HG02885 (cell line): ENCODE data around the gene EIF2B2.
A peak's percentile ranks its signal among the peaks of the same experiment; 100 is the strongest.

Experiments
- ATAC-seq: cut with Tn5 transposase; IDR thresholded peaks from one replicate; pipeline ENCODE4 v1.9.1; 2021; ENCODE audit warnings: mild to moderate bottlenecking; ENCODE audit not compliant: unreplicated experiment, poor library complexity

EIF2B2 gene

GRCh38 chr14:75002392-75003249, at the start of gene EIF2B2:
EIF2B2 (plus strand) TSS chr14:75002921; CDS start chr14:75002991, 70 bp downstream.
- peak; percentile 97 for ATAC-seq

DNA sequence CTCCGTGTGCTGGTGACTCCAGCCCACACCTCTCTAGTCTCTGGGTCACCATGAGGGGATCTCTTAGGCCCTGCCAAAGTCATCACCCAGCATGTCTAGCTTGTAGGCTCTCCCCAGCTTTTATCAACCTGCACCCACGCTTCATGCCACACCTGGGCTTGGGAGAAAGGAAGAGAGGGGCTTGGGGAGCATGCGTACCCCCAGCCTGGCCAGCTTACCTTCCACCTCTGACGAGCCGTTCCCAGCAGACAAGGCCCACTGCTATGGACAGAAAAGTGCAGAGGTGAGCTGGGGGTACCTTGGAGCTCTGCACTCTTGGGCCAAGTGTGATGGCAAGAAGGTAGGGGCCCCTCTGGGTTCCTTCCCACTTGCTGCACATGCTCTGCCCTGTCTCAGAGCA, 49.0 kb upstream of the EIF2B2 start:
- ATAC-seq, result no peak

GRCh38 chr14:74954232-74954946, 48.3 kb upstream of the EIF2B2 start:
- ATAC-seq, result no peak

DNA sequence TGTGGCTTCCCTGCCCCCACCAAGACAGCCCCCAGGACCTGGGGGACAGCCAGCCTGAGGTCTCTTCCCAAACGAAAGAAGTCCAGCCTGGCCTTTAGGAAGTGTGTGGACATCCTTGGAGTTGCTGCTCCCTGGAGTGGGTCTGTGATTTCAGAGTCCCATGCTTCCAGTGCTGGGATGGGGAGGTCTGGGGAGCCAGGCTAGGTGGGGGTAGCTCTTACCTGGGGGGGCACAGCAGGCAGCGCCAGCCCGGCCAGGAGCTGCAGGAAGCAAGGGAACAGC, 47.8 kb upstream of the EIF2B2 start:
- no peak for ATAC-seq

DNA sequence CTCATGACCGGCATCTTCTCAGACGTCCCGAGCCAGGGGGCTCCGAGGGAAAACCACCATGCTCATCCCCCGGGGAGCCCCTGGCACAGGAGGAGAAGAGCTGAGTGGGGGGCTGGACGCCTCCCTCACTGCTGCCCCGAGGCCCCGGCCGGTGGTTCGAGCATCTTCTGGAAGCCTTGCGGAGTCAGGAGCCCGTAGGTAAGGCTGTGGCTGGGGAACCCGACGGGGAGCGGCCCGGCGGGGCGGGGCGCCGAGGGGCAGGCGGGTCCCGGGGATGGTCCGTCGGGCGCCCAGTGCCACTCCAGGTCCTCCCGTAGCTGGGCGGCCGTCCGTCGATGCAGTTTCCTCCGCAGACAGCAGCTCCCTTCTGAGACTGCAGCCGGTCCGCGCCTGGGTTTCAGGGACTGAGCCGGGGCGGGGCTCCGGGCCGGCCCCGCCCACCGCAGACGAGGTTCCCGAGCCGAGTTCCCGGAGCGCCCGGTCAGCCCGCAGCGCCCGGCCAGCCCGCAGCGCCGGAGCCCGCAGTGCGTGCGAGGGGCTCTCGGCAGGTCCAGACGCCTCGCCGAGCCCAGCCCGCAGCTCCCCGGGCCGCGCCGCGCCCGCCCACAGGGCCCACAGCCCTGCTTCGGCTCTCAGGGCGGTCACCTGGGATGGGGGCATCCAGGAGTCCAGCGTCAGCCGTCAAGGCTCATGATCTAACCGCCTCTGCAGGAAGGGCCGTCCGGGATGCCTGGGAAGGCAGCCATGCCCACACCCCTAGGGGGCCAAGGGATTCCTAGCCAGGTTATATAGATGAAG, 47.3 kb upstream of the EIF2B2 start, which contains the start of gene PGF:
TSS of gene PGF (minus strand) at position 369 of the 798 bp plus-strand sequence. CDS start at position 14, 355 bp downstream.
- ATAC-seq, result peak; percentile 59

GRCh38 chr14:74956027-74956279, 46.8 kb upstream of the EIF2B2 start:
- ATAC-seq, result no peak

DNA sequence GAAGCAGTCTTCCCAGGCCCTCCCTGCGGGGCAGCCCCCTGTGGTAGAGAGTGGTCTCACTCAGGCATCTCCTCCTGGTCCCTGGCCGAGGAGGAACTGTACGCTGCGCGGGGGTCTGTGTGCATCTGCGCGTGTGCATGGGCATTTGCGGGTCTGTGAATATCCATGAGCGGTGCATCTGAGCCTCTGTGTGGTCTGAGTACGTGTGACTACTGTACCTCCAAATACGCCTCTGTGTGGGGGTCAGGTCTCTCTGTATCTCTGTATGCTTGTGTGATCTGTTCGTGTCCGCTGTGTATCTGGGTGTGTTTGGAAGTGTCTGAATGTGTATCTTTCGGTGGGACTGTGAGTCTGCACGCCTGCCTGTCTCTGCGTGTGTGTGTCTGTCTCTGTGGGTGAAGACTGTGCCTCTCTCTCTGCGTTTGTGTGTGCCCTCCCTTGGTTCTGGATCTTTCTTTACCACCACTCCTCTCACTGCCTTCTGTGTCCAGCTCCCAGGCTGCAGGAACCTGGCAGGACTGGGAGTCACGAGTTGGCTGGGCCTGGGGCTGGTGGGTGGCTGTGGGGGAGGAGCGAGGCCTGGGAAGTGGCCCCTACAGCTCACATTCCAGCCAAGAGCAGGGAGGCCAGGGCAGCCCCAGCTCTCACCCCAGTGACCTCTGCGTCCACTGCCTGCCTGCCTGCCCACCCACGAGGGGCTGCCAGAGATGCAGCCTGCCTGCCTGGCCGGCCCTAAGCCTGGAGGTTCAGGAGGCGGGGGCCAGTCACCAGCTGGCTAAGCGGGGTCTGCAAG, 46.2 kb upstream of the EIF2B2 start:
- ATAC-seq, result no peak

DNA sequence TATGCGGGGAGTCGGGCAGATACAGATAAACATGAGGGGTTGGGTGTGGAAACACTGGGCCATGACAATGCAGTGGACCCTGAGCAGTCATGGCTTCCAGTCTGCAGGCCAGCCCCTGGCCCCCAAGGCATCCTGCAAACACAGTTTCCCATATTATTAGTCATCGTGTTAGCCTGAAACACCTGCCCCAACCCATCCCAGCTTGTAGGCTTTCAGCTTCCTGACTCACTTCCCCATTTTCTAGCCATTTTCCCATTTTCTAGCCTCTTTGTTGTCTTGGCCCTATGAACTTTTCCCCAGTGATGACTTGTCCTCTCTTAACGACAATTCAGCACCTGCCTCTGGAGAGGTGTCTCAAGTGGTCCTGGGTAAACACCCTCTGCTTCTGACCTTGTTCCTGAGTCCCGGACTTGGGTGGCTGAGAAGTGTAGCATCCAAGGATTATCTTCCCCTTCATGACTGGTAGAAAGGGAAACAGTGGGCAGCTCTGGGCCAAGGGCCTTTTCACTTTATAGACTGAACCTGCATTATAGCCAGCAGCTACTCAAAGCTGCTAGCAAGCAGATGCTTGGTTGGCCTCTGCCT, 43.0 kb upstream of the EIF2B2 start:
- ATAC-seq, result no peak

DNA sequence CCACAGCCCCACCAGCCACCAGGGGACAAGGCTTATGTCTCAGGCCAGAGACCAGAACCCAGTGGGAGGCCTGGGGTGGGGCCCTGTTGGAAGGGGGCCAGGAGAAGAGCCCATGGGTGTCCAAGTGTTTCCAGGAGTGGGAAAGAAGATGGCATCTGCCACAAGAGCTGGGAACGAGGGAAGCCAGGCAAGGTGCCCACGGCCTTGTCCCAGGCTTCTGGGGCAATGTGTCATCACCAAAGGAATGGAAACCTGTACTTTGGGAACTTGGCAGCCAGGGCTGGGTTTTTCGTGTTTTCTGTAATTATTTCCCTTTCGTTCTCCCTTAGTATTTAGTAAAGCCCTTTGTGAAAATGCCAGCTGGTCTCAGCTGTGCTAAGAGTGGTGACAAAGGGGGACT, 42.0 kb upstream of the EIF2B2 start:
- ATAC-seq, result no peak

- no peak for ATAC-seq
These were observed 41.3 kb upstream of the EIF2B2 start for GRCh38 chr14:74961238-74961911.

DNA sequence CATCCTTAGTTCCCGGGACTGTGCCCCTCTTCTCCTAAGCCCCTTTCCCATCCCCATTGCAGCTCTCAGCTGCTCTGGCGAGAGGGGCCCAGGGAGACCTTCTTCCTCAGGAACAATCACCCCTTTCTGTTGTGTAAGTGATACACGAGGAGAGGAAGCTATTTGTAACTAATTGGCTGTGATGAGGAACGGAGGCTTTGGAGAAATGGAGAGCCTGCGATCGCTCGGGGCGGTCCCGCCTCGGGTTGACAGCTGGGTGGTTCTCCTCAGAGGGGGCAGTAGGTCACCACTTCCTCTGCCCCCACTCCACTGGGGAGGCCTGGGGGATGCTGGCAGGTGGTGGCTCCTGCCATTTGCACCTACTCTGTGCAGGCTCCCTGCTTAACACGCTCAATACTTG, 40.7 kb upstream of the EIF2B2 start:
- no peak for ATAC-seq

- ATAC-seq, result no peak
These were observed 40.2 kb upstream of the EIF2B2 start for GRCh38 chr14:74962493-74962892.

- no peak for ATAC-seq
These were observed 39.5 kb upstream of the EIF2B2 start for GRCh38 chr14:74963178-74963704.

GRCh38 chr14:74963705-74964271, 38.9 kb upstream of the EIF2B2 start:
- ATAC-seq, result no peak

DNA sequence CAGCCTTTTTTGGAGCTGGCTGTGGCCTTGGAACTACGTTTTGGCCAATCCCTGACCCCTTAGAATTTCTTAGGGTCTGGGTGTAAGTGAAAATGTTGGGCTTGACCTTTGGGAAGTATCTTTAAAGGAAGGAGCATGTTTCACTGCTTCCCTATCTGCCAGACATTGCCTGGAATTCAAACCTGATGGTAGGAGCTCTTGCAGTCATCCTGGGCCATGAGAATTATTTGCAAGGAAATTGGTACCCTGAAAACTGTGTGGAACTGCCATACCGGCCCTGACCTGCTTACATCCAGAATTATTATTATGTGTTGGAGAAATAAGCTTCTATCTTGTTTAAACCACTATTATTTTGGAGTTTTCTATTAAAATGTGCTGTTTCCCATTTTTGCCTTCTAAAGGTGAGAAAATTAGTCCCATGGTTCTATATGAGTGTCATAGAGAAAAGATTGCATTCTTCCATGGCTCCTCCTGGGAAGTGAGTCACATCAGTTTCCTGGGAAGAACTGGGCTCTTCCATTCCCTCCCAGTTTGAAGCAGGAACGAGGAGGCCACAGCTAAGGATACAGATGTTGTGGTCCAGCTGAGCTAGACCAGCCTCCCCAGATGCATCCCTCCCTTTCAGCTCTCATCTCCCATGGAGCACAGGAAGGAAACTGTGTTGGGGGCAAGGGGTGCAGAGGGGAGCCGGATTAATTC, 37.8 kb upstream of the EIF2B2 start:
- ATAC-seq, result no peak

DNA sequence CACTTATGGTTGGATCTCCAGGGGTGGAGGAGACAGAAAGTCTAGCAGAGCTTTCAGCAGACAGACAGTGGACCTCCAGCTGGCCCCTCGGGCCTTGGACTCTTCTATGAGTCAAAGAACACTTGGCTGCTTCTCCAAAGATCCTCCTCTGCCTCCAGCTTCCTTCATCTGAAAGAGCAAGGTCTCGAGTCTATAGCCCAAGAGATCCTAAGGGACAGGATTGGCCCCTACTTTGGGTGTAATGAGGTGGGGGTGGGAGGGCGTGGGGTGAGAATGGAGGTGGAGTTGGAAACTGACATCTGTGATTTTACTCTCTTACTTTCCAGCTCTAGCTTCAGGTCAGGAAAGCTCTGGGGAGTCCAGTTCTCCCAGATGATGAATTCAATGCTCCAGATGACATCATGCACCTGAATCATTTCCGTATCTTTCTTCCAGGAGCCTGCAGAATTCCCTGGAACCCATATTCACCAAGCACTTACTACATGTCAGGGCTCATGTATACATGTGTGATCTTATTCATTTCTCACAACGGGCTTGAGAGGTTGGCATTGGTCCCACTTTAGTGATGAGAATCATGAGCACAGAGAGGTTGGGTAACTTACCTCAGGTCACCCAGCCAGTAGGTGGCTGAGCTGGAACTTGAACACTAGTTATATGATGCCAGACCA, 37.1 kb upstream of the EIF2B2 start:
- ATAC-seq, result no peak

- no peak for ATAC-seq
These were observed 33.9 kb upstream of the EIF2B2 start for GRCh38 chr14:74968811-74969210.
